ENCODE measurements around the gene XXYLT1. TPM values are rescaled to one million over a fixed set of nuclear protein-coding genes. Genes with fewer than 3 reads are reported as not detected.
A peak's percentile ranks its signal among the peaks of the same experiment; 100 is the strongest.

XXYLT1 gene
- total RNA-seq, 1 donor from 2014 or later, result 14.9 TPM

- Mint-ChIP-seq H3K4me1 (ENCODE audit: low read depth) (no peaks in the 10 kb centered on the region), H3K36me3 (ENCODE audit: low read depth) (peaks cover 23% of the 10 kb centered on the region), H3K27ac (no peak overlapping the region), H3K27me3 (ENCODE audit: insufficient read depth) (no peaks in the 10 kb centered on the region), H3K4me3 (no peak overlapping the region), H3K9me3 (no peaks in the 10 kb centered on the region)
- no peak for DNase-seq (ENCODE audit: low spot score)
- intact Hi-C loops (cut with micrococcal nuclease), result no loop called here
Observed at GRCh38 chr3:195282961-195283360, 12.0 kb upstream of the XXYLT1 start.

- DNase-seq (ENCODE audit: low spot score), result no peak
- Mint-ChIP-seq H3K27me3 (ENCODE audit: insufficient read depth) (no peaks in the 10 kb centered on the region), H3K9me3 (no peaks in the 10 kb centered on the region), H3K36me3 (ENCODE audit: low read depth) (peaks cover 2% of the 10 kb centered on the region), H3K4me1 (ENCODE audit: low read depth) (peaks cover 22% of the 10 kb centered on the region), H3K27ac (no peak overlapping the region), H3K4me3 (no peak overlapping the region)
- intact Hi-C loops (cut with micrococcal nuclease), result loop anchor here (5.0 kb wide), 2 partner anchors 183 to 578 kb away; no protein-coding TSS in a partner anchor
Observed at GRCh38 chr3:195274259-195274966, 3.5 kb upstream of the XXYLT1 start.

DNA sequence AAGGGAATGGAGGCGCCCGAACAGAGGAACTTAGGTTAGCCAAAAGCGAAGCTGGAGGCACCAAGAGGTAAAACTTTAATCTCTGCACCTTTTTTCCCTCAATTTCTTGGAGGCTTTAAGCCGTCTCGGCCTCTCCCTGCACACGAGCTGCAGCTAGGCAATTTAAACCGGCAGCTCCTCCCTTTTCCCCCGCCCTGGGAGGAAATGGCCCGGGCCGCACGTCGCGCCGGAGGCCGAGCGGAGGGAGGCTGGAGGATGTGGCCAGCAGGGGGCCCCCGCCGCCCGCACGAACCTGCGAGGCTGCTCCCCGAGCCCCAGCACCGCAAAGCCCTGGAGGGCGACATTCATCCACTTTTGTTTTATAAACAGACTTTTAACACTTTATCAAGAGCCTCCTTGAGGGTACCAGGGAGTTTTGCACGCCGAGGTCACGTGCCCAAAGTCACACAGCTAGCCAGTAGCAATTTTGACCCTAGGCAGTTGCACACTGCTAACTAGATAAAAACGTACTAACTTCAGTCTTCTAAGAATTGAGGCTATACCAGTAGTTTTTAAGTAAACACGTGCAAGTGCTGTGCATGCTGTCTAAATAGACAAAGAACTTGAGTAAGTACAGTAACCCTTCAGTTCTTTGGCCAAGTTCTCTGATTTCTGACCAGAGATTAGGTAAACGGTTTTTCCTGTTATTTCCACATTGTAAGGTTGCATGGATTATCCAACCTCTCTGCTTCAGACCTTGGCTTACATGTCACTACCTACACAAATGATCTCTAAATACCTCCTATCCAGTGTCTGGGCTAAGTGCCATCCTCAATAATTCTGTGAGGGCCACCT lies 668 bp upstream of the XXYLT1 start:
- peak; percentile 84 for DNase-seq (ENCODE audit: low spot score)
- intact Hi-C loops (cut with micrococcal nuclease), result loop anchor here (1.0 to 5.0 kb wide), 11 partner anchors 11 to 785 kb away; partner anchors contain the start of genes ACAP2, ATP13A3, LSG1 and PPP1R2

DNA sequence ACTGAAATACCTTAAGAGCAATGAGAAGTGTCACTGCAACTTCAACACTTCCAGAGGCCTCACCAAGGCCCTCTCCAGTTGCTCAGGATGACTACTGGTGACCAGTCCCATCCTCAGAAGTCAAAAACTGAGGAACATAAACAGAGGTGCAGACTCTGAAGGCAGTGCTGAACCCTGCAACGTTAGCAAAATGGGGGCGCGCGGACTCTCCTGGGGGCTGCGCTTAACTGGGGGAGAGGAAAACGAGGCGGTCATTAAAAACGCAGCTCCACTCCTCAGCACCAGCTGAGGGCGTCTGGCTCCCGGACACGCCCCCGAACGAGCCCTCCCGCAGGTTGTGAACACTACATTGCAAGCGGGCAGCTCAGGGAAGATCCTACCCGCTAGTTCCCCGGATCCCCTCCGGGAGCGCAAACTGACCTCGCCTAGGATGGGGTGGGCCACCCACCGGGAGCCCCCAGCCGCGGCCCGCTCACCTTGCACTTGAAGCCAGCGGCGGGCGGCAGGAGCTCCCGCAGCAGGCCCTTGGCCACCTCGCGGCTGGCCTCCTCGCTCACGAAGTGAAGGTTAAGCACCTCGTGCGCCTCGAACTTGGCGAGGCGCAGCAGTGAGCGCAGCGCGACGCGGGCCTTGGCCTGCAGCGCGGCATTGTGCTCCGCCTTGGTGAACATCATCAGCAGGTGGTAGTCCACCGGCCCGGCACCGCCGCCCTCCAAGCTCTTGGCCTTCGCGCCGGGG lies 711 bp downstream of the XXYLT1 start:
- Mint-ChIP-seq H3K27ac (peak overlapping the region; percentile 82), H3K27me3 (ENCODE audit: insufficient read depth) (peaks cover 2% of the 10 kb centered on the region), H3K4me1 (ENCODE audit: low read depth) (peaks cover 30% of the 10 kb centered on the region), H3K9me3 (no peaks in the 10 kb centered on the region), H3K36me3 (ENCODE audit: low read depth) (peaks cover 8% of the 10 kb centered on the region), H3K4me3 (peak overlapping the region; percentile 89)
- peak; percentile 28 for DNase-seq (ENCODE audit: low spot score)
- intact Hi-C loops (cut with micrococcal nuclease), result loop anchor here (2.0 to 5.0 kb wide), 4 partner anchors 187 to 783 kb away; partner anchors contain the start of genes ATP13A3 and TNK2

More for the DNA sequence above, 668 bp upstream of the XXYLT1 start:
- Mint-ChIP-seq H3K36me3 (ENCODE audit: low read depth) (peaks cover 6% of the 10 kb centered on the region), H3K4me1 (ENCODE audit: low read depth) (peaks cover 30% of the 10 kb centered on the region), H3K4me3 (peak overlapping the region; percentile 86), H3K9me3 (no peaks in the 10 kb centered on the region), H3K27ac (peak overlapping the region; percentile 91), H3K27me3 (ENCODE audit: insufficient read depth) (no peaks in the 10 kb centered on the region)

GRCh38 chr3:195269375-195270078 lies 1.4 kb downstream of the XXYLT1 start:
- Mint-ChIP-seq H3K4me1 (ENCODE audit: low read depth) (peaks cover 30% of the 10 kb centered on the region), H3K27me3 (ENCODE audit: insufficient read depth) (peaks cover 6% of the 10 kb centered on the region), H3K9me3 (no peaks in the 10 kb centered on the region), H3K4me3 (peak overlapping the region; percentile 89), H3K27ac (no peak overlapping the region), H3K36me3 (ENCODE audit: low read depth) (peaks cover 10% of the 10 kb centered on the region)
- intact Hi-C loops (cut with micrococcal nuclease), result loop anchor here (2.0 to 5.0 kb wide), 4 partner anchors 188 to 783 kb away; partner anchors contain the start of genes ATP13A3 and TNK2
- no peak for DNase-seq (ENCODE audit: low spot score)

- Mint-ChIP-seq H3K4me1 (ENCODE audit: low read depth) (peaks cover 28% of the 10 kb centered on the region), H3K27ac (no peak overlapping the region), H3K27me3 (ENCODE audit: insufficient read depth) (peaks cover 6% of the 10 kb centered on the region), H3K36me3 (ENCODE audit: low read depth) (peaks cover 11% of the 10 kb centered on the region), H3K9me3 (no peaks in the 10 kb centered on the region), H3K4me3 (peak overlapping the region; percentile 55)
- no peak for DNase-seq (ENCODE audit: low spot score)
- intact Hi-C loops (cut with micrococcal nuclease), result no loop called here
Observed at GRCh38 chr3:195268576-195269309, 2.2 kb downstream of the XXYLT1 start.

DNA sequence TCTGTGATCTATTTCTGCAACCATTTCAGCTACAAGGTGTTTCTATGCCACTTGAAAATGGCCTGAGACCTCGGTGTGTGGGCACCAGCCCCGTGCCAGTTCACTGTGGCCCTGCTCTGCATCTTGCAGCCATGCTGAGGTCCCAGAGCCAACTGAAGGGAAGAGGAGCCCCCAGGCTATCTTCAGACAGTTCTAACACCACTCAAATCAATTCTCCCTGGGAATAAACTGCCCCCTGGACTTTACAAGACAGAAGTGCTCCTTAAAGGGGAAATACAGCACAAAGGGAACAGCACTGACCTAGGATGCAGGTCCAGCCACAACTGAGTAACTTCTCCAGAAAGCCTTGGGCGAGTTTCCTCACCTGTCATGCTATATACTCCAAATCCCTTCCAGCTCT lies 3.9 kb downstream of the XXYLT1 start:
- Mint-ChIP-seq H3K9me3 (no peaks in the 10 kb centered on the region), H3K27me3 (ENCODE audit: insufficient read depth) (peaks cover 6% of the 10 kb centered on the region), H3K36me3 (ENCODE audit: low read depth) (peaks cover 11% of the 10 kb centered on the region), H3K4me1 (ENCODE audit: low read depth) (peaks cover 28% of the 10 kb centered on the region), H3K27ac (no peak overlapping the region), H3K4me3 (no peak overlapping the region)
- DNase-seq (ENCODE audit: low spot score), result no peak
- intact Hi-C loops (cut with micrococcal nuclease), result no loop called here

DNA sequence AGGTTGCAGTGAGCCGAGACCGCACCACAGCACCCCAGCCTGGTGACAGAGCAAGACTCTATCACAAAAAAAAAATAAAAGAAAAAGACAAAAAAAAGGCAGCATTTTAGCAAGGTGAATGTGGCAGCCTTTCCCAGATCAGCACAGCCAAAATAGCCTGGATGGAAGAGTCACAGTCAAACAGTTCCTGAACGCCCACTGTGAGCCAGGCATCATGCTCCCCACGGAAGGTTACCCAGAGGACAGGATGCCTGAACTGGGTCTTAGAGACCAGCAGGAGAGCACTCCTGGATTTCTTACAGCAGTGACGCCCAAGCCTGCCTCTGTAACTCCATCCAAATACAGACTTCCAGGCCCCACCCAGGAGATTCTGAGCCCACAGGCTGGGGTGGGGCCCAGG lies 4.5 kb downstream of the XXYLT1 start:
- Mint-ChIP-seq H3K9me3 (no peaks in the 10 kb centered on the region), H3K27me3 (ENCODE audit: insufficient read depth) (peaks cover 6% of the 10 kb centered on the region), H3K36me3 (ENCODE audit: low read depth) (peaks cover 11% of the 10 kb centered on the region), H3K4me3 (no peak overlapping the region), H3K4me1 (ENCODE audit: low read depth) (peaks cover 21% of the 10 kb centered on the region), H3K27ac (no peak overlapping the region)
- DNase-seq (ENCODE audit: low spot score), result no peak
- intact Hi-C loops (cut with micrococcal nuclease), result no loop called here

DNA sequence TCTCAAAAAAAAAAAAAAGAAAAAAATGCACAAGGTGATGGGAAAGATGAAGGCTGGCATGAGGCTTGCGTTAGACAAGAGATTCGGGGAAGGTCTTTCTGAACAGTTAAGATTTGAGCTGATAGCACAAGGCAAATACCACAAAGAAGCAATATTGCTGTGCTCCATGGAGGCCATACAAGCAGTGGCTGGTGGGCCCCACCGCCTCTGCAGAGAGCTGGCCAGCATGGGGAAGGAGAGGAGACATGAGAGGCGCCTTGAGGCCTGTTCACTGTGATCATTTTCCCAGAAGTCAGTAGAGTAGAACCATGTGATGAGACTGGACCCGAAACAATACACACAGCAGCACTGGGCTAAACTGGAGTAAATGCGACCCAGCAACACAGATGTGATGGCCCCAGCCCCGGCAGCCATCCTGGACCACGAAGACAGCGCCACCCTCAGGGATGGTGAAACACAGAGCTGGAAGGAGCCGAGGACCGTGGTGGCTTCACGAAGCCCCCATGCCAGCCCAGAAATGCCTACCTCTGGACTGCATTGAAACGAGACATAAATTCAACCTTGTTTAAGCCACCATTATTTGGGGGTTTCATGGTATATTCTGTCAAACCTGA lies 5.5 kb downstream of the XXYLT1 start:
- intact Hi-C loops (cut with micrococcal nuclease), result no loop called here
- Mint-ChIP-seq H3K4me1 (ENCODE audit: low read depth) (peaks cover 30% of the 10 kb centered on the region), H3K9me3 (no peaks in the 10 kb centered on the region), H3K27me3 (ENCODE audit: insufficient read depth) (peaks cover 6% of the 10 kb centered on the region), H3K36me3 (ENCODE audit: low read depth) (peaks cover 11% of the 10 kb centered on the region), H3K27ac (no peak overlapping the region), H3K4me3 (no peak overlapping the region)
- DNase-seq (ENCODE audit: low spot score), result no peak

DNA sequence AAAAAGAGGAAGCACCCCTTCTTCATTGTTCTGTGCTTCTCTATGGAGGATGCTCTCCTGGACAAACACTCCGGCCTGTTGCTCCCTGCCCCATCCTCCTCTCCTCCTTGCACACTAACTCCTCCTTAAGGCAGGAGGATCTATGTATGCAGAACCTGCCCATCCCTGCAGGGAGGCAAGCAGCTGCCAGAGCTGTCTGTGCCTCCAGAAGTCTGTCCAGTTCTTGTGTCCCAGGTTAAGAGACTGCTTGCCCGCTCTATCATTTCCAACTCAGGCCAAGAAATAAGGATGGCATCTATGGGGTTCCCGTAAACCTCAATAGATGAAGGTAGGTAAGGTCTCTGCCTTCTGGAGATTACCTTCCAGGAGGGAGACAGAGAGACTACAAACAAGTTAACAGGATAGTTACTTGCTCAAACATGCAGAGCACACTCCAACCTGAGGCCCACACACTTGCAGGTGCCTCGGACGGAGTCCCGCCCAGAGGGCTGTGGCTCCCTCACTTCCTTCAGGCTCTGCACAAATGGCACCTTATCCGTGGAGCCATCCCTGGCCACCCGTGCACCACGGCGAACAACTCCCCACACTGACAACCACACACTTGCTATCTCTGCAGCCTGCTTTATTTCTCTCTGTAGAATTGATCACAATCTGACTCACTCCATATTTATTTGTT lies 6.9 kb downstream of the XXYLT1 start:
- DNase-seq (ENCODE audit: low spot score), result no peak
- Mint-ChIP-seq H3K36me3 (ENCODE audit: low read depth) (peaks cover 11% of the 10 kb centered on the region), H3K9me3 (no peaks in the 10 kb centered on the region), H3K27me3 (ENCODE audit: insufficient read depth) (peaks cover 6% of the 10 kb centered on the region), H3K4me1 (ENCODE audit: low read depth) (peaks cover 20% of the 10 kb centered on the region), H3K4me3 (no peak overlapping the region), H3K27ac (no peak overlapping the region)
- intact Hi-C loops (cut with micrococcal nuclease), result loop anchor here (5.0 kb wide), 1 partner anchor 157 kb away; no protein-coding TSS in a partner anchor
